GM23248 (cell line): Measurements from ENCODE around the gene C12orf75.

Source experiments
- EZH2 ChIP-seq: fragments of 200-600 bp; sonication (generic); IDR thresholded peaks from 2 replicates; pipeline ENCODE4 v1.6.1; 2018; ENCODE audit warnings: antibody characterized with exemption, mild to moderate bottlenecking; ENCODE audit not compliant: insufficient read depth, poor library complexity, severe bottlenecking
- EZH2phosphoT487 ChIP-seq: fragments of 200-600 bp; sonication (generic); IDR thresholded peaks from 2 replicates; pipeline ENCODE4 v1.6.1; 2018; ENCODE audit warnings: antibody characterized with exemption, moderate library complexity, mild to moderate bottlenecking, low read depth; ENCODE audit not compliant: insufficient read depth

DNA sequence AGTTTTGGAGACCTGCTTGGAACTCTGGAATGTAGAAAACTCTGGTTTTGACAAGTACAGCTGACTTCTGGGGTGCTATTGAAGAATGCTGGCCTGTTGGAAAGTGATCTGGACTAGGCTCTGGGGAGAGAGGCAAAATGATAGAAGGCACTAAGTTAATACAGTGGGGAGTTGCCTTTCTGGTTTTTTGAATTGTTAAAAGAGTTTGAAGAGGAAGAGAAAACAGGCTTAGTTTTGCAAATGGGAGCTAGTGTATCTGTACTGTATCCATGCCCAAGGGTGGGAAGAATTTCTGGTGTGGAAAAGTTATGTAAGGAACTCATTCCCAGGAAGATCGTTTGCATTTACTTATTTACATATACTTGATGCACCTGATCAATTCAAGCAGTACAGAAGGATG is 43.8 kb downstream of the C12orf75 start:
- TF ChIP-seq EZH2 = no peak
- no peak for TF ChIP-seq EZH2phosphoT487
